Measurements from ENCODE around the gene PAQR4.

Gene PAQR4

GRCh38 chr16:3021449-3022207, 52.5 kb downstream of the PAQR4 start:
- peak; percentile 98 for DNase-seq (ENCODE audit: low read depth, low spot score)

- DNase-seq (ENCODE audit: low read depth, low spot score) = peak; percentile 98
Measured at GRCh38 chr16:3022208-3022683, 53.1 kb downstream of the PAQR4 start.

GRCh38 chr16:3022684-3023414, 53.7 kb downstream of the PAQR4 start:
- DNase-seq (ENCODE audit: low read depth, low spot score) = no peak

All from astrocyte of the hippocampus (primary cell).